GM13976 (cell line): ENCODE measurements around the gene ZNF300.
"Not testable (repeated sequence)": the region's sequence is repeated elsewhere in the genome, so short reads cannot be mapped to it uniquely, and the experiment has no call there.

ENCODE experiments used
- DNase-seq: peaks from one replicate; pipeline ENCODE4 v3.0.0; 2012; ENCODE audit warnings: low spot score
- CTCF ChIP-seq: IDR thresholded peaks from 2 replicates; pipeline ENCODE4 v1.5.1; 2012; ENCODE audit warnings: borderline replicate concordance, mild to moderate bottlenecking; ENCODE audit not compliant: insufficient read depth; ENCODE audit errors: extremely low read depth, missing control alignments, control extremely low read depth
- in situ Hi-C: fragments of 300-500 bp; cut with MboI; formaldehyde crosslinking; loops from one replicate; pipeline ENCODE4 v1.12.0; 2022; ENCODE audit warnings: low sequenced_read_pairs, mixed read lengths, inconsistent platforms; ENCODE audit not compliant: unreplicated experiment

Gene ZNF300

DNA sequence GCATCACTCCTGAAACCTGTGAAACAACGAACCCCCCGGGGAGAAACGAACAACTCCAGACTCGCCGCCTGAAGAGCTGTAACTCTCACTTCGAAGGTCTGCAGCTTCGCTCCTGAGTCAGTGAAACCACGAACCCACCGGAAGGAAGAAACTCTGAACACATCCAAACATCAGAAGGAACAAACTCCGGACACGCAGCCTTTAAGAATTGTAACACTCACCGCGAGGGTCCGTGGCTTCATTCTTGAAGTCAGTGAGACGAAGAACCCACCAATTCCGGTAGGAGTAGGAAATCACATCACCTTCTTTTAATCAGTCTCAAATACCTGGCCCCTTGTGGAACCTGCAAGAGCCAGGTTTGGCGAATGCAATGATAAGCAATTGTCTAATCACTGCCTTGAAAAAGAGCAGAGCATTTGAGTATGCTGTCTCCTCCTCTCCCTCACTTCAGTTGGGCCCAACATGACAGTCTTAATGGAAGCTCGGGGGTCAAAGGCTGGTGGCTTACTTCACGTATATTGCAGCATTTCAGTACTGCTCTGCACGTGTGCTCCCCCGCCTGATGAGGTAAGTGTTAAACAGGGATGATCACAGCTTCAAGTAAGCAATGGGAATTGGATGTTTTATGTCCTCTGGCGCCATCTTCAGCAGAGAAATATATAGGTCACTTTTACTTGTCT, 58.0 kb downstream of the ZNF300 start:
- in situ Hi-C loops: no loop called here
- TF ChIP-seq CTCF: peak; percentile 60
- peak; percentile 76 for DNase-seq

GRCh38 chr5:150846308-150846653, 58.5 kb downstream of the ZNF300 start, which contains the start of gene IRGM:
Gene IRGM (plus strand): TSS chr5:150846521. CDS start chr5:150848124, 1,603 bp downstream.
- in situ Hi-C loops, DNase-seq: not testable (repeated sequence)

DNA sequence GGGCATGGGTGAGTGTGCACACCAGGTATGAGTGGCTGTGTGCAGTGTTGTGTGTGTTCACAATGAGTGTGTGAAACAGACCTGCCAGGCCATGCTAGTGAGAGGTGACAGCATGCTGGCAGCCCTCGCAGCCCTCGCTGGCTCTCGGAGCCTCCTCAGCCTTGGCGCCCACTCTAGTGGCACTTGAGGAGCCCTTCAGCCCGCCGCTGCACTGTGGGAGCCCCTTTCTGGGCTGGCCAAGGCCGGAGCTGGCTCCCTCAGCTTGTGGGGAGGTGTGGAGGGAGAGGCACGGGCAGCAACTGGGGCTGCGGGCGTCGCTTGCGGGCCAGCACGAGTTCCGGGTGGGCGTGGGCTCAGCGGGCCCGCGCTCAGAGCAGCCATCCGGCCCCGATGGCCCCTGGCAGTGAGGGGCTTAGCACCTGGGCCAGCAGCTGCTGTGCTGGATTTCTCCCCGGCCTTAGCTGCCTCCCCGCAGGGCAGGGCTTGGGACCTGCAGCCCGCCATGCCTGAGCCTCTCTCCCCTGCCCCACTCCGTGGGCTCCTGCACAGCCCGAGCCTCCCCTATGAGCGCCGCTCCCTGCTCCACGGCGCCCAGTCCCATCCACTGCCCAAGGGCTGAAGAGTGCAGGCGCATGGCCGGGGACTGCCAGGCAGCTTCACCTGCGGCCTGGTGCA, 59.5 kb downstream of the ZNF300 start:
- in situ Hi-C loops, DNase-seq: not testable (repeated sequence)
